BJ (cell line): ENCODE measurements around the gene TH. TPM values are rescaled to one million over a fixed set of nuclear protein-coding genes. Genes with fewer than 3 reads are reported as not detected.

Source experiments
- CTCF ChIA-PET: fragments of 350-600 bp; formaldehyde crosslinking; extraction: SDS; loops from one replicate; lab custom pipeline; 2021; ENCODE audit warnings: antibody characterized with exemption, inconsistent platforms; lab: Yijun Ruan, JAX
- POLR2A ChIA-PET: fragments of 300-600 bp; sonication (Branson Sonifier 250); formaldehyde crosslinking; extraction: SDS; loops from one replicate; lab custom pipeline; 2021; ENCODE audit warnings: antibody characterized with exemption; lab: Charles Lee
- DNase-seq: peaks from one replicate; pipeline ENCODE4 v3.0.0-alpha.2; 2011; ENCODE audit warnings: low read depth
- H3K27me3 ChIP-seq: 2 replicates; pipeline ENCODE4 v1.6.0; 2011; ENCODE audit warnings: low read length; ENCODE audit not compliant: control insufficient read depth, insufficient read depth
- H3K36me3 ChIP-seq: 2 replicates; pipeline ENCODE4 v1.5.1; 2011; ENCODE audit warnings: low read length; ENCODE audit not compliant: control insufficient read depth, insufficient read depth
- H3K4me3 ChIP-seq: 2 replicates; pipeline ENCODE4 v1.5.1; 2011; ENCODE audit warnings: low read depth, mild to moderate bottlenecking, control low read depth, low read length
- CTCF ChIP-seq: IDR thresholded peaks from 2 replicates; pipeline ENCODE4 v1.5.1; 2011; ENCODE audit warnings: low read depth, mild to moderate bottlenecking, control low read depth, inconsistent platforms, low read length, moderate library complexity; ENCODE audit not compliant: insufficient read depth
- polyA plus RNA-seq: library from polyadenylated mRNA; depleted of rRNA; stranded (reverse); fragments of >200 nt; gene quantifications from 2 replicates; pipeline ENCODE4 v1.2.3, GENCODE V29; 2011

The TH gene
- polyA plus RNA-seq, 1 experiment: not detected

GRCh38 chr11:2177076-2177475 lies 5.5 kb upstream of the TH start:
- no peak for DNase-seq
- H3K27me3 ChIP-seq: no peaks in the 10 kb centered on the region
- no peaks in the 10 kb centered on the region for H3K36me3 ChIP-seq
- ChIA-PET CTCF (no interaction called here), POLR2A (no interaction called here)
- no peak overlapping the region for H3K4me3 ChIP-seq
- no peak for TF ChIP-seq CTCF

- H3K36me3 ChIP-seq: no peaks in the 10 kb centered on the region
- TF ChIP-seq CTCF: no peak
- ChIA-PET CTCF (no interaction called here), POLR2A (no interaction called here)
- no peaks in the 10 kb centered on the region for H3K27me3 ChIP-seq
- no peak for DNase-seq
- H3K4me3 ChIP-seq: no peak overlapping the region
These were observed 4.8 kb upstream of the TH start for GRCh38 chr11:2176389-2176900.

GRCh38 chr11:2175659-2176058 lies 4.0 kb upstream of the TH start:
- no peak for DNase-seq
- TF ChIP-seq CTCF: no peak
- Histone ChIP-seq H3K27me3 (no peaks in the 10 kb centered on the region), H3K36me3 (no peaks in the 10 kb centered on the region), H3K4me3 (no peak overlapping the region)
- CTCF ChIA-PET: interaction anchor here (0.7 to 1.0 kb wide), 3 partner anchors 20 to 245 kb away, joined by 3 read pairs; no protein-coding TSS in a partner anchor
- POLR2A ChIA-PET: no interaction called here

- H3K27me3 ChIP-seq: no peaks in the 10 kb centered on the region
- H3K36me3 ChIP-seq: no peaks in the 10 kb centered on the region
- no peak for DNase-seq
- POLR2A ChIA-PET: no interaction called here
- H3K4me3 ChIP-seq: no peak overlapping the region
- CTCF ChIA-PET: interaction anchor here (0.6 to 1.1 kb wide), 3 partner anchors 130 to 819 kb away, joined by 3 read pairs; no protein-coding TSS in a partner anchor
- no peak for TF ChIP-seq CTCF
These were observed 2.7 kb upstream of the TH start for GRCh38 chr11:2174361-2174760.

GRCh38 chr11:2173761-2174160 lies 2.1 kb upstream of the TH start:
- H3K4me3 ChIP-seq: no peak overlapping the region
- H3K36me3 ChIP-seq: no peaks in the 10 kb centered on the region
- TF ChIP-seq CTCF: no peak
- ChIA-PET CTCF (interaction anchor here (0.6 to 1.1 kb wide), 4 partner anchors 22 to 818 kb away, joined by 3 to 4 read pairs (median 3); no protein-coding TSS in a partner anchor), POLR2A (no interaction called here)
- no peak for DNase-seq
- H3K27me3 ChIP-seq: no peaks in the 10 kb centered on the region
